Choroid plexus epithelial cell (primary cell): ENCODE data around the gene OSTF1.

Source experiments
- DNase-seq: peaks from one replicate; pipeline ENCODE4 v3.0.0-alpha.2; 2010; ENCODE audit warnings: low read depth
- H3K4me3 ChIP-seq: 2 replicates; pipeline ENCODE4 v1.5.1; 2011; ENCODE audit warnings: low read depth, mild to moderate bottlenecking, control low read depth, low read length, moderate library complexity
- CTCF ChIP-seq: conservative IDR thresholded peaks from 2 replicates; pipeline ENCODE4 v1.5.1; 2011; ENCODE audit warnings: low read depth, mild to moderate bottlenecking, control low read depth, inconsistent platforms, low read length, moderate library complexity

The OSTF1 gene

DNA sequence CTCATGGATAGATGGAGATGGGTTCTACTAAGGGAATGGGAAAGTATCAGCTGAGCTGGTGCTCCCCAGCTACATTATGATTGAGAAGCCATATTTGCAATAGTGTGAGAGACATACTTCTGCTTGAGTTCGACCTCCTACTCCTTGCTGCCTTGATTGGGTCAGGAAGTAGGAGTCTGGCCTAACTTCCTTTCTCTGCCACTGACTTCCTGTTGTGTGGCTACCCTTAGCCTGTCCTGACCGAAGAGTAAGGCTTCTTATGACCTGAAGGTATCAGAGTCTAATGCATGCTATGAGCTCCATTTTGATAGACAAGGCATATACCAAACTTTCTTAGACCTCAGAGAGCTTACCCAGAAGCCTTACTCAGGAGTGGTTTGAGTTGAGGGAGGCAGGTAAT lies 53.9 kb downstream of the OSTF1 start:
- H3K4me3 ChIP-seq: no peak overlapping the region
- TF ChIP-seq CTCF: no peak
- DNase-seq: no peak

- H3K4me3 ChIP-seq: no peak overlapping the region
- no peak for TF ChIP-seq CTCF
- peak; percentile 20 for DNase-seq
Measured at GRCh38 chr9:75146229-75146628, 57.9 kb downstream of the OSTF1 start.

DNA sequence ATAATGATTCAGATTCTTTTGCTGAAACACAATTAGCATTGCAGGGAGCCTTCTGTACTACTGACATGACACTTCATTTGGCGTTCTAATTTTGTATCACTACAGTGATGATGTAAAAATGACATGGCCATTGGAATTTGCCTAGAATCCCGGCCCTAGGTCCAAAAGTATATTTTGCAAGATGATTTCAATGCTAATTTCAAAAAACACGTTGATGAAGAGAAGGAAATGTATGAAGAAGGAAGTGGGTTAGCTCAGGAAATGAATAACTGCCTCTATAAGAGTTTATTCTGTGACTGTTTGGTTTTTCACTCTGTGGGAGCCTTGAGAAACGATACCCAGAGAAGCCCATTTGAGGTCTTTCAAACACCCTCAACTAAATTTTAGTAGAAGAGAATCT lies 59.3 kb downstream of the OSTF1 start:
- no peak for TF ChIP-seq CTCF
- H3K4me3 ChIP-seq: no peak overlapping the region
- DNase-seq: peak; percentile 28

GRCh38 chr9:75148561-75148960 lies 60.2 kb downstream of the OSTF1 start:
- no peak overlapping the region for H3K4me3 ChIP-seq
- peak; percentile 97 for DNase-seq
- no peak for TF ChIP-seq CTCF

DNA sequence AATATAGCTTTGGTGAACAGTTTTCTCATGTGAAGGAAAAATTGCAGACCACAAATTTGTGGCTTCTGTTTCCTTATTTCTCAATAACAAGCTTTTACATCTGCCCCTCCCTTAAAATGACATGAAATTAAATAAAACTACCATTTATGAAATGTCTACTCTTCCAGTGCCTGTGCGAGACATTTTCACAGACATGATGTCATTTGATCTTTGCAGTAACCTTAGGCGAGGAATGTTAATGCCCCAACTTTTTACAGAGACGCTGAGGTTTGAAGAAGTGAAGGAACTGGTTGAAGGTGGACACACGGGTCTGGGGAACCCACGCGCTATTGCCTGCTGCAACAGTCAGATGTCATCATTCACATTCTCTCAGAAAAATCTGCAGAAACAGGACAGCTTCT lies 61.5 kb downstream of the OSTF1 start:
- DNase-seq: peak; percentile 28
- no peak overlapping the region for H3K4me3 ChIP-seq
- TF ChIP-seq CTCF: no peak

GRCh38 chr9:75150512-75150911 lies 62.2 kb downstream of the OSTF1 start:
- no peak for TF ChIP-seq CTCF
- DNase-seq: no peak
- no peak overlapping the region for H3K4me3 ChIP-seq

DNA sequence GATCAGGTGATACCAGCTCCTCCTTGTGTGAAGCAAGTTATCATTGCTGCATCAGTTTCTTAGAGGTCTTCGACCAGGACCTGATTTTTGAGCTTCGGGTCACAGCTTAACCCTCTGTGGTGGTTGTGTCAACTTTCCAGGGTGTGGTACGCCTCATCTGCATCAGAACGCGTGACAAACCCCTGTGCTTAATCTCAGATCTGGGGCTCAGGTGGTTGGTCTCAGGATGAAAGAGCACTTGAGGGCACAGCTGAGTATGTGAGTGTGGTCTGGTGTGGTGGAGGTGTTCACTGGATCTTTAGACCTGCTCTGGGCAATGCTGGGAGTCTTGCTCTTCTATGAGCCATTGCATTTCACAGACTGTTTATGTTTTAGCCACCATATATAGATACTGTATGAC lies 64.1 kb downstream of the OSTF1 start:
- no peak for TF ChIP-seq CTCF
- no peak overlapping the region for H3K4me3 ChIP-seq
- no peak for DNase-seq
